SIG-M5 treated with dmso at 0.1 percent for 504 hours (cell line): ENCODE results near the gene C17orf58.
"Not testable (repeated sequence)": the region's sequence is repeated elsewhere in the genome, so short reads cannot be mapped to it uniquely, and the experiment has no call there.

Experiments used
- DNase-seq: peaks from one replicate; lab custom pipeline; 2025; ENCODE audit not compliant: unreplicated experiment; lab: John Stamatoyannopoulos, UW

C17orf58 gene

DNA sequence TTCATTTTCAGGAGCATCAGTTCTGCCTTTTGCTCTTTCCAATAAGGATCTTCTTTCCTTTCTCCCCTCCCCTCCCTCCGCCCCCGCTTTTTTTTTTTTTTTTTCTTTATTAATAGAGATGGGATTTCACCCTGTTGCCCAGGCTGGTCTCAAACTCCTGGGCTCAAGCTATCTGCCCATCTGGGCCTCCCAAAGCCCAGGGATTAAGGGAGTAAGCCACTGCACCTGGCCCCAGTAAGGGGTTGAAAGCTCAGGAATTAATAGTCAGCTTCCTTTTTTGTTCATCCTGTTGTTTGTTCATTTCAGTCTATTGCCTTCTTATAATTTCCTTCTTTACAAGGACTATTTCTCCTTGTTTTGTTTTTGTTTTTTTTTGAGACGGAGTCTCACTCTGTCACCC lies 7.9 kb upstream of the C17orf58 start:
- DNase-seq = no peak

DNA sequence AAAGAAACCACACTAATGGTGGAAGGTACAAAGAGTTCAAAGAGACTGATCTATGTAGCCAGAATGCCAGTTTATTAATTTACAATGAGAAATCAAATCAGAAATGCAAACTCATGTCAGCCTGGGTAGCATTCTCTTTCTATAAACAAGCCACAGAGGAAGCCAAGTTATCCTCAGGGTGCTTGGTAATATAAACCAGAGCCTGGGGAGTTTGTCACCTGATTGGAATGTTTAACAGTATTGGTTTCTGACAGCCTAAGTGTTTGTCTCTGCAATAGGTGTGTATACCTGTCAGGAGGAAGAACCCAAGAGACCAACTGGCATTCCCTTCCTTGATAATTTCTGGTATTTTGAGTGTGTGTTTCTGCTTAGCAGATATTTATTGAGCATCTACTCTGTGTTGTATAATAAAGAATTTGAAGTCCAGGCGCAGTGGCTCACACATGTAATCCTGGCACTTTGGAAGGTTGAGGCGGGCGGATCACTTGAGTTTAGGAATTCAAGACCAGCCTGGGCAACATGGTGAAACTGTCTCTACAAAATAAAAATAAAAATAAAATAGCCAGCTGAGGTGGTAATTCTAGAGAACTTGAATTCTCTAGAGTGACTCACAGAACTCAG lies 3.1 kb upstream of the C17orf58 start:
- no peak for DNase-seq

DNA sequence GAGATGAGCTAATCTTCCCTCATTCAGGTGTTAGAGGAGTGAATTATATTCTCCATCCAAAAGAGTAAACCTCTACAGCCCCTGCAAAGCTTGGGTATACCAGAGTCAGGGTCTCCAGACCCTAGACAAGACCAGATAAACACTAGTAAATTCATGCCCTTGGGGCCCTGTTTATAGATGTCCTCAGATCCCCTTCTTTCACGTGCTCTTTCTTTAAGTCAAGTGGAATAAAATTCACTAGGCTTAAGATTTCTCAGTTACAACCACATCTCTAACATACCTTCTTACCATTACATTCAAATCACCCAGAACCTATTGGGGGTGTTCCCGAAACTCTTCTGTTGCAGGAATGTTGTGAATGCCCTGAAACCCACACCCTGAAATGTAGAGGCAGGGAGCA lies 2.2 kb upstream of the C17orf58 start:
- no peak for DNase-seq

DNA sequence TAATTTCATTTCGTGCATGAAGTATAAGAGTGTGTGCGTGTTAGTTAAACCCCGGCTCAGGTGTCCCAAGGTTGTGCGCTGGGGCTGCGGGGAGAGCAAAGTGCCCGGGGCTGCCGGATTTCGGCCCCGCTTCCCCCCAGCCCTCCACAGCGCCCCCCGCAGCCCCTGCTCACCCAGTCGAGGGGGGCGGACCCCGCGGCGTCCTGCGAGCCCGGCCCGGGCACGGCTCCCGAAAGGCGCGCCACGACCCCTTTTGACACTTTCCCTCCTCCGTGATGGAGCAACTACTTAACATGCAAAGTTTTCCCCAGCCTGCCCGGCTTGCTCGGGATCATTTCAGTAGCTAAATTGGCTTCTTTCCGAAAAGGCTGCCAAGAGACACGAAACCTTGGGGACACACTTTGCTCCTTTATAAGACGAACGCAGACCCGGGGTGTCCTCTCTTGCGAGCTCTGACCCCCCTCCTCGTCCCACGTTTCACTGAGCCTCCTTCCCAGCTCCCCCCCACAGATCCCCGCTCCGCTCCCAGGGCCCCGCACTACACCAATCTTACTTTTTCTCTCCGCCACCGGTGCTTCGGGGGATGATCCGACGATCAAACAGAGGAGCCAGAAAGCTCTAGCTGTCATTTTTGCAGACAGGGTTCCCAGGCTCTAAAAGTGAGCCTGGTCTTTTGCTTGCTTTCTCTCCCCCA lies 552 bp downstream of the C17orf58 start:
- DNase-seq = no peak

DNA sequence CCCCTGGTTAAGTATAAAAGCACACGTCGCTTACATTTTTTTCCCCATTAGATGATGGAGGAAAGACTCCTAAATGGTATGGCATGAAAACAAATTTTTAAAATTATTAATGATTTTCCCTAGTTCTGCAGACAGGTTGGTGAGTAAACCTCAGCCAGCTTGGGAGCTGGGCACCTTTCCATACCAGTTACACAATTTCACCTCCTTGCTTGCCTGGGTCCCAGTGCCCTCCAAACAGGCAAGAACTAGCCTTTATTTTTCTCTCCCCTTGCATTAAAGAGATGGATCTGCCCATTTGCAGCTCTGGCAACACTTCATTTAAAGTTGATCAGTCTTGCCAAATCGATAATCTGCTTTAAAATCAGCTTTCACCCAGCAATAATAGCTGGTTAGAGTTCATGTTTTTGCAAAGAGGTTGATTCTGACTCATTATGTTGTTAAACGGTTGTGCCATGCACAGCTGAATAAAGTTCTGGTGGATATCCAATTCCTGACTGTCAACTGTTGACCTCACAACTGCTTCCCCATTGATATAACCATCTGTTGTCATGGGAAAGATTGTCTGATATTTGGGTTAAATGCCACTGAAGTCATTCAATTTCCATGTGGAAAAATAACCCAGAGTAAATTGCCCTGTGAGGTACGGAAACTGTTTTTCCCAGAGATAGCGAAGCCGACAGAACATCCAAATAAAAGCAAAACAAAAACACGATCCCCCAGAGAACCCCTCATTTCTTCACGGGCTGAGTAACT lies 1.3 kb downstream of the C17orf58 start:
- DNase-seq = peak; percentile 63

DNA sequence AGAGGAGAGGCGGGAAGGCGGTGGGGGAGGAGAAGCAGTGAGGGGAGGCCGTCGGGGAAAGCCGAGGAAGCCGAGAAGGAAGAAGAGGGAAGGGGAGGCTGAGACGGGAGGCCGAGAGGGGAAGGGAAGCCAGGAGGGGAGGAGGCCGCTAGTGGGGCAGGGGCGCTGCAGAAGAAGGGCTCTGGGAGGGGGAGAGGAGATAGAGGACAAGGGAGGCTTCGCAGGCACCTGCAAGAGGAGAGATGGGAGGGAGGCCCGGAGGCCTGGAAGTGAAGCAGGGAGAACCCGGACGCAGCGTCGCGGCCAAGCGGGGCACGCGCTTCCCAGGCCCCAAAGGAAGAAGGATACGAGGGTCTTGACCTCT lies 2.3 kb downstream of the C17orf58 start:
- DNase-seq = no peak

DNA sequence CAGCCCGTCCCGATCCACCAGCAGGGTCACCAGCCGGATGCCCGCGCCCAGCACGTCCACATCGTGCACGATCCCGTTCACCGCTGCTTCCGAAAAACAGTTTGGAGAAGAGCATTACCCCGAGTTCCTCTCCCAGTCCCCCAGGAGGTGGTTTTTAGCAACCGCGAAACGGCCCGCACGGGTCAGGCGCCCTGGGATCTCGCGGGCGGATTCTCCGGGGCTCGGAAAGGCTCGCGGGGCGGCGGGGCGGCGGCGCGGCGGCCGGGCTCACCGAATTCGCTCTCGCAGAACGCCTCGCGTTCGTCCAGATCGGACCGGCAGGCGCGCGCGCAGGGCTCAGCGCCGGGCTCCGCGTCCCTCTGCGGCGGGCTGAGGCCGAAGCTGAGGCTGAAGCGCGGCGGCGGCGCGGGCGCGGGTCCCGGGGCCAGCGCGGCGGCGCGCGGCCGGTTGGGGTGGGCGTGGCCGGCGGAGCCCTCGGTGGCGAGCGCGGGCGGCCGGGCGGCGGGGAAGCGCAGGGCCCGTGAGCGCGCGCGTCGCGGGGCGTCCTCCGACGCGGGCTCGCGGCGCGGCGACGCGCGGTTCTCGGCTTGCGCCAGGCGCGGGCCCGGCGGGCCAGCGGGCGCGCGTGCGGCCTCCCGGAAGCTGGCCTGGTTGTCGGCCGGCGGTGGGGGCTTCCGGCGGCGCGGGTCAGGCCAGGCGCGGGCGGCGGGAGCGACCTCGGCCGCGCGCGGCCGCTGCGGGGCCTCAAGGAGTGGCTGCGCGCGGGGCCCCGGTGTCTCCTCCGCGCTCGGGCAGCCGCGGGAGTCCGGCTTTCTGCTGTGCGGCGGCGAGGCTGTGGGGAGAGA lies 2.9 kb downstream of the C17orf58 start:
- peak; percentile 85 for DNase-seq

DNA sequence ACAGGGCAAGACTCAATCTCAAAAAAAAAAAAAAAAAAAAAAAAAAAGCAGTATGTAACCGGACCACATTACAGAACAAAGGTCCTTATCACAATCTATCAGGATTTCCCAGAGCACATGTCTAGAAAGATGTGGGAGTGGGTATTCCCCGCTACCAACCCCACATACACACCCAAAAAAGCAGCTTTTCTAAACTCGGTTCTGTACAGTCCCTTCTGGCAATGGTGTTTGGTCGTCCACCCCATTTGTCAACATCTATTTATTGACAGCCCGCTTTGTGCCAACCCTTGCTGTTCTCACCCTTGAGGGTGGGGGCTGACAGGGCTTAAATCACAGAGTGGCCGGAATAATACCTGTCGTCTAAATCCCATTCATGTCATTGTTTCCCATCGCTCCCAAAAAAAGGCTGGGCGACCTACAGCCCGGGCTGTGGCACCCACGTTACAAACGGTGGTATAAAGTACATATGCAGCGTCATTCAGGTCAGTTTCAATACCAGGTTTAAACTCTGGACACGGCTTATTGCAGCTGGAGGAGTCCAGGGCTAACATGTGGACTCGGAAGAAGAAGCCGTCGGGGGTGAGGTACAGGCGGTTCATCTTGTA lies 3.6 kb downstream of the C17orf58 start:
- DNase-seq = no peak

DNA sequence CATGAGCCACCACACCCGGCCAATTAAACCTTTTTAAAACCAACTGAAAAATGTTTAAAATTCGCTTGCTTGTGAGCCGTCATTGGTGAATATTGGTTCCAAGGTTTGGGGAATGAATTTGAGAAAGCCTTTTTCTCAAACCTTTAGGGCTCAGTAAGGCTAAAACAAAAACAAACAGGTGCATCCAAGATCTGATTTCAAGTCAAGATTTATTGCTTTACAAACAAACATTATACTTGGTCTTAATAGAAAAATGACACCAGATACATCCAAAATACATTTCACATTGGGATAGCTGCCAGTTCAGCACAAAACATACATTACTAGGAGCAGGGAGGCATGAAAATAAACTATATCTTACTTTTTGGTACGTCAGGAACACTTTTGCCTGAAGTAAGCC lies 5.4 kb downstream of the C17orf58 start:
- no peak for DNase-seq

DNA sequence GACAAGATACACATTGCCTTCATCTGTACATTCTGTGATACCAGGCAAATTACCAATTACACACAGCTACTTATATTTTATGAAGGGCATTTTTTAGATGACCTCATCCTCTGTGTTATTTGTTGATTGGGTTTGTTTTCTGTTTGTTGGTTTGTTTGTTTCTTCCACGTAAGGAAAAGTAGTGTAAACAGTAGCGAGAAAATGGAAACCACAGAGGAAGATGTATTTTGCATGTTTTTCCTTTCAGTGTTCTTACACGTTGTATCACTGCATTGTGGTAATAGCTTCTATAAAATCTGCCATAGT lies 12.9 kb downstream of the C17orf58 start:
- no peak for DNase-seq

DNA sequence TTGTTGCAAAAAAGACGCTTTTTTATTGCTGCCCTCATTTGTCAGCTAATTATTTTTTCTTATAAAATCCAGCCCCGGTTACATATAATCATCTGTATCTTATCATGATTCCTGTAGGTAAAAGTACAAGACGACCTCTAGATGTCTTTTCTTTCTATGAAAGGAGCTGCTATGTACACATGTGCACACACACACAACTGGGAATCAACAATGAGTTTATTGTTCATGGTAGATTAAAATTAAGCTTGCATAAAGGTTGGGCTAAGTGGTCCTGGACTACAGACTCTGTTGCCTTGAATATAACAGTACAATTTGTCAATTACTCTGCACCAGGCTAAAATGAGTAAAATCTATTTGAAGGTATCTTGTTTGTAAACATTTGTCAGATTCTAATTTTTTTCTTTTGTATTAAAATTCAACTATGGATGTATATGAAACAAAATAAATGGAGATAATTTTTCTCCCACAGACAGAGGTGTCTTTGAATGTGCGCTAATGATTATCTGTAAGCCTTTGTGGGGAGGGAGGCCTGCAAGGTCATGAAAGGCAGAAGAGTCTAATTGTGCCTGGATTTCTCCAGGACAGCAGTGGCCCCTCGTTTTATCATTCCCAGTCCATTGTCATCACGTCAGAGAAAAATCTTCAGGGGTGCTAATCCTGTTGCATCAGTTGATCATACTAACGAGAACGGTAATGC lies 13.4 kb downstream of the C17orf58 start:
- no peak for DNase-seq

DNA sequence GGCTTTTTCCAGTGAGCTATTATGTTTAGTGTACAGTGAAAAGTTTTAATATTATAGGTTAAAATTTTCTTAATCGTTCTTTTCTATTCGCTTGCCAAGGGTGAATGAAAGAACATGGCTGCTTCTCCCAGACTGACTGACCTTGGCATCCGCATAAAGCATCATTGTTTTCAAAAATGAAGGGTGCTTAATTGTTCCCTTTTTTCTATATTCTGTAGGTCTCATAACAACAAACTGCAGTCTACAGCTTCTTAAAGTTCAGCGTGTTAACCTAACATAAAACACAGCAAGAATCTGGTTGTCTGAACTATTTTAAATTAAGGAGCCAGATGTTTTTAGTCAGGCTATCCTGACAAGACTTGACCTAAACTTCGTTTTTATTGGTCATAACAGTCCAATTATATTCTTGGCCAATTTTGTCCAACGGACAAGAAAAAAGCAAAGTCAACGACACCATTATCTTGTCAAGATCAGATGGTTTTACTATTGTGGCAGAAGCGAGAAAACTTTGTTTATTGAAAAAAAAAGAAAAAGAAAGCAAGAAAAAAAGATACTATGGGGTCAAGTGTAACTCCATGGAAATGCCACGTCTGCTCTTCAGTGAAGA lies 14.1 kb downstream of the C17orf58 start:
- no peak for DNase-seq

DNA sequence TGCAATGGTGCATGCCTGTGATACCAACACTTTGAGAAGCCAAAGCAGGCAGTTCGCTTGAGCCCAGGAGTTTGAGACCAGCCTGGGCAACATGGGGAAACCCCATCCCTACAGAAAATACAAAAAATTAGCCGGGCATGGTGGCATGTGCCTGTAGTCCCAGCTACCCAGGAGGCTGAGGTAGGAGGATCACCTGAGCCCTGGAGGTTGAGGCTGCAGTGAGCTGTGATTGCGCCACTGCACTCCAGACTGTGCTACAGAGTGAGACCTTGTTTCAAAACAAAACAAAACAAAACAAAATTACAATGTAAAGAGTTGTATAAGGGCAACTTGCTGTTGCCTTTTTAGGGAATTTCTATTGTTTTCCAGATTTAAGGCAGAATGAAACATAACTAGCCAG lies 15.4 kb downstream of the C17orf58 start:
- not testable (repeated sequence) for DNase-seq

DNA sequence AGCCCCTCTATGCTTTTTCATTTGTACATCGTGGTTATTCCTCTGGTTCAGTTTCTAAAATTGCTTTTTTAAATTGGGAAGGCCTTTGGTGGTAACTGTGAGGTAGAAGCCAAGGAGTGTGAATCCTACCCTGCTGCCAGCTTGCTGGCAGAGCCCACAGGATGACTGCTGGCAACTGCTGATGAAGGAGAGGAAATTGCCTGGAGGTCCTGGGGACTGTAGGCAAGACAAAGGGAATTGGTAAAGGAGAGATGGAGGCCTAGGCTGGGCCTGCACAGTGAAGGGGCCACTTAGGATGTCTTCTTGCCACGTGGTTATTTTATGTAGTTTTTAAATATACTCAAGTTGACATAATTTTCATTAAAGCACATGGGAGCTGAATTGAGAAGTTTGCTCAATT lies 15.8 kb downstream of the C17orf58 start:
- DNase-seq = no peak

DNA sequence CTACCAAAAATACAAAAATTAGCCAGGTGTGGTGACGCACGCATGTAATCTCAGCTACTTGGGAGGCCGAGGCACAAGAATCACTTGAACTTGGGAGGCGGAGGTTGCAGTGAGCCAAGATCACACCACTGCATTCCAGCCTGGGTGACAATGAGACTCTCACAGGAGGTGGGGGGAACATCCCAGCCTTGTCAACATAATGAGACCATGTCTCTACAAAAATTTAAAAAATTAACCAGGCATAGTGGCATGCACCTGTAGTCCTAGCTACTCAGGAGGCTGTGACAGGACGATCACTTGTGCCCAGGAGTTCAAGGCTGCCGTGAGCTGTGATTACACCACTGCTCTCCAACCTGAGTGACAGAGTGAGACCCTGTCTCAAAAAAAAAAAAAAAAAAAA lies 20.0 kb downstream of the C17orf58 start:
- DNase-seq = not testable (repeated sequence)

DNA sequence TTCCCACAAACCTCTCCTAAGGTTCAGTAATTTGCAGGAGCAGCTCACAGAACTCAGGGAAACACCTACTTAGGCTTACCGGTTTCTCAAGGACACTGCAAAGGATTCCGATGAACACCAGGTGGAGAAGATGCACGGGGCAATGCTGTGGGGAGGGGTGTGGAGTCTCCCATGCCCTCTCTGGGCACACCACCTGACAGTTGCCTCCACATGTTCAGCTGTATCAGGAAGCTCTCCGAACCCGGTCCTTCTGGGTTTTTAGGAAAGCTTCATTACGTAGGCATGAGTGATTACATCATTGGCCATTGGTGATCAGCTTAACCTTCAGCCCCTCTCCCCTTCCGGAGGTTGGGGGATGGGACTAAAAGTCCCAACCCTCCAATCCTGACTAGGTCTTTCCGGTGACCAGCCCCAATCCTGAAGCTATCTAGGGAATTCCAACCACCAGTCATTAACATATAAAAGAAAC lies 21.6 kb downstream of the C17orf58 start:
- no peak for DNase-seq

DNA sequence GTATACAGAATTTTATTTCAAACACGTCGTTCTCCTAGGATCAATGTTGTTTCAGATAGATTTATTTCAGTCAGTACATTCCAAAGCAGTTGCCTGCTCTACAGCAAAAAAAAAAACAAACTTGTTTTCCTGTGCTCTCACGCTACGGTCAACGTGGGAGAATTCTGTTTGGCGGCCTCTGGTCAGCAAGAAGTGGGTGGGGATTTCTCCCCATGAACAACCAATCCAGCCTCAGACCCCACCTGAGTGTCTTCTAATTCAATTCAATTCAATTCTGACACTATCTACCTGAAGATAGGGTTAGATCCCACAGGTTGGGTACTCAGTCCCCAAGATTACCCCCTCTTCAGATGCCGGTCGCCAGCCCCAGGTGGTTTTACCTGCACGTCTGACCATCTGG lies 22.1 kb downstream of the C17orf58 start:
- no peak for DNase-seq

DNA sequence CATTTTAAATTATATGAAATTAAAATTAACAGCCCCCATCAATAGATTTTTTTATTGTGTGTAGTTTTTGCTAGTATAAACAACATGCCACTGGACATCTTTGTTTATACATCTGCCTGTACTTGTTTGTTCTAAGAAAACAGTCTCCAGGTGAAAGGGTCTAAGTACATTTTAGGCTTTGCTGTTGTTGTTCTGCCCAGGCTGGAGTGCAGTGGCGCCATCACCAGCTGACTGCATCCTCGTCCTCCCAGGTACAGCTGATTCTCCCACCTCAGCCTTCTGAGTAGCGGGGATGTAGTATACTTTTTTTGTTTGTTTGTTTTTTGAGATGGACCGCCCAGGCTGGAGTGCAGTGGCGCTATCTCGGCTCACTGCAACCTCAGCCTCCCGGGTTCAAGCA lies 25.5 kb downstream of the C17orf58 start:
- no peak for DNase-seq

DNA sequence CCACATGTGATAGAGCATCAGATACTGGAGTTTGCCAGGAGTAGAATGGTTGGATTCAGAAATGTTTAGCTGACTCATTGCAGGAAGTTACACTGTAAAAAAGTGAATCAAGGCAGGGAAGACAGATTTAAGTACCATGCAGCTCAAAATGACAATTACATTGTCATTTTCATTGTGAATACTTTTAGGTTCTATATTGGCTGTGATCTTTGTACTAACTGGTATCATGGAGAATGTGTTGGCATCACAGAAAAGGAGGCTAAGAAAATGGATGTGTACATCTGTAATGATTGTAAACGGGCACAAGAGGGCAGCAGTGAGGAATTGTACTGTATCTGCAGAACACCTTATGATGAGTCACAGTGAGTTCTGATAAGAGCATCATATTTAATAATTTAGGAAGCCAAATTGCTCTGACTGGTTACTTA lies 33.1 kb downstream of the C17orf58 start:
- peak; percentile 83 for DNase-seq

DNA sequence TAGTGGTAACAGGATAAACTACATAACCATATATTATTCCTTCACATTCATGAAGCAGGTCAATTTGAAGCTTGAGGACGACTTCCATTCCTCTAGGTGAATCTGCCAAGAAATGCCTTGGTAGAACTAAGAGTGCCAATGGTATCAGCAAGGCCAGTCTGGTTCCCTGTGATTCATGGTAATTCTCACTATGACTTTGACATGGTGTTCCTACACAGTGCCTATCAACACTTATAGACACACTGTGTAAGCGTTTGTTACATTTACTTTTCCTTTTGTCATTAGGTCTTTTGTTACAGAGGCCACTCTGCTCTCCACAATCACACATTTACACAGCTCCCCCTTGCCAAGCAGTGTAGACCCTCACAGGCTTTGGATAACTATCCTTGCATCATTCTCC lies 34.1 kb downstream of the C17orf58 start:
- DNase-seq = not testable (repeated sequence)
